Stimulated activated CD8-positive, alpha-beta memory T cell treated with anti-CD3 and anti-CD28 coated beads, Interleukin-12 subunit alpha, Interleukin-12 subunit beta, amount 100 ng/mL, for 4 hours (primary cell): Measurements from ENCODE around the gene HCN1.

Experiments used
- DNase-seq: peaks from one replicate; pipeline ENCODE4 v3.0.0-alpha.2; 2020; ENCODE audit warnings: low read depth

HCN1 gene

DNA sequence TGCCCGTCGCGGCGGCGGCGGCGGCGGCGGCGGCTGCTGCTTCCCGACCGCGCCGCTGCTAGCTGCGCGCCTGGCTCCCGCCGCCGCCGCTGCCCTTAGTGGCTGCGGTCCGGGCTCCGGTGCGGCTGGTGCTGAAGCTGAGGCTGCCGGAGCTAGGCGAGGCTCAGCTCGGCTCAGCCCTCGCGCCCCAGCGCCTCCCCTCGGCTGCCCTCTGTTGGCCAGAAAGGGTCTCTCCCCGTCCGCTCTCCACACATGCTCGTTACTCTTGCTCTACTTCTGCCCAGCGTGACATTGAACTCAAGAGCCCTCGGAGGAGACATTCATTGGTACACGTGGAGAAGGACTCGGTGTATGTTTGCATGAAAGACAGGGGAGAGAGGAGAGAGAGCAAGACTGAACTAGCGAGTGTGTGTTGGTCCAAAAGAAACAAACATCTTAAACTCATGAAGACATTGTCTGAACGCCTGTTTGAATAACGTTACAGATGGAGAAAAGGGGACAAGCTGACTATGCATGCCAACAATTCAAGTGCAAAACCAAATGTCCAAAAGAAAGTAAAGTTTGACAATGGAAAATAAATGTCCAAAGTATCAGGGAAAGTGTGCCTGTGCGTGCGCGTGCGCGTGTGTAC is at the start of gene HCN1:
HCN1 (minus strand) TSS at position 175 of the 631 bp plus-strand sequence.
- no peak for DNase-seq

DNA sequence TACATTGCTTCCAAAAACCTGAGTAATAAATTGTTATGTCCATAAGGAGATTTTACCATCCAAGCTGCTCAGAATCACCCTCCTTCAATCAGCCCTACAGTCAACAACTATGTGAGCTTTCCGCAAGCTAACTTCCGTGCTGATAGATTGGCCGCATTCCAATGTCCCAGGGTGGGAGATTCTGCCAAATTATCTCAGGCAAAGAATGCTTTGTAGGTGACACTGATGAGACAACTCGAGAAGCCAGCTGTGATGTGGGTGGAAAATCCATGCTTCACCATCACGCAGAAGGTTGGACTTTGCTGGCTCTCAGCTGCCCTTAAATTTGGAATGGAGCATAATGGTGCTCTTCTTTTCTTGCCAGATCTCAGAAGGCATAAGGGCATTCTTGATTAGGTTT is 44.9 kb upstream of the HCN1 start:
- DNase-seq, result no peak

DNA sequence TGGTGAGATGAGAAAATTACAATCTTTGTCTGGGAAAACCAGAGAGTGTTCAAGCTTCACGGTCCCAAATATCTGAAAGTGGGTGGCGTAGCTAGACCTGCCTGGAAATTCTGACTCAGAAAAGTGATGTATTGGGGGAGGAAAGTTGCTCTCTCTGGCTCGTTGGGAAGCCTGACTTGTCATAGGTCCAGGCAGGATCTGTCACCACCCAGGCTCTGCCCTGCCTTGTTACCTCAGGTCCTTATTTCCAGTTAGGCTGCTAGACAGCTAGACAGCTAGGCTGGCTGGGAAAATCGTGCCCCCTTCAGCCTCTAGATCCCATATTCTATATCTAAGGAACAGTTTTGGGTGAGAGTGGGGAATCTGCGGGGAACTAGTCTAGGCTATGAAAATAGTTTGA is 41.0 kb upstream of the HCN1 start:
- no peak for DNase-seq

DNA sequence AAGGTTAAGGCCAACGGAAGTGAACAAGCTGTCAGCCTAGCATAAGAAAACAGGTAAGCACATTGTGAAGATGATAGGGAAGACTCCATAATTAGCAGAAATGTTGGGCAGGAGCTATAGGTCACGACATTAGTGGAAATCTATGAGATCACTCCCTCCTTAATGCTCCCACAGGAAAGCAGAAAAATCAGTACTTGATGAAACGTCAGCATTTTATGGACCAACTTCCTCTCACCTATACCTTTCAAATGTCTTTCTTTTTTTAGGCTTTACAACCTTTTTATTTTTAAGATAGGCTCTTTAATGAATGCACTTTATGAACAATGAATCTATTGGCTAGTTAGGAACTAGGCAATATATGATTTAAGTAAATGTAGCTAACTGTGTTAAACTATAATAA is 29.4 kb upstream of the HCN1 start:
- DNase-seq, result no peak

DNA sequence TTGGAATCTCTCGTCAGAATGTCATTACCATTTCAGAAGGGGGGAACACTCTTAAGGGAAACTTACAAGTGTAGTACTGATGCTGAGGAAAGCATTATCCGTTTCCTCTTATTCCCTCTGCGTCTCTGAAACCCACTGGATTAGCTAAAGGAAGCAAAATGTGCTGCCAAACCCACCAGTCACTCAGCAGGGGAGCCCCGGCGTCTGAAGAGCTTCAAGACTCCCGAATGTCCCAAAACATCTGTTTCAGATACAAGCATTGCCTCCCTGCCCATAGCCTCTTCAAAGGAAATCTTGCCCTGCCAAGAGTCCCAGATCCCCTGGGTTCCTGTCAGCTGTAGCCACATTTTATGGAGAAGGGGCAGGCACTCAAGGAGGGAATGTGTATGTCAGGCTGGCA is 1.0 kb upstream of the HCN1 start:
- DNase-seq, result no peak

DNA sequence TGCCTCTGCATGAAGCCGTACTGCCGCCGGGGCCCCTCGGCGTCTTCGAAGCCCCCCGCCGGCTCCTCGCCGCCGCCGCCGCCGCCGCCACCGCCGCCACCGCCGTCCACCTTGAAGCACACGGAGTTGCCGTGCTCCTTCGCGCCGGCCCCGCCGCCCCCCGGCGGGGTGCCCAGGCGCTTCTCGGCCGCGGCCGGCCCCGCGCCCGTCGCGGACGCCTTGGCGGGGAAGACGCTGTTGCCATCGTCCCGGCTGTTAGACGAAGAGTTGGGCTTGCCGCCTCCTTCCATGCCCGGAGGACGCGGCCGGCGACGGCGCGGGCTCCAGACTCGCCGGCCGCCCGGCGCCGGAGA is 400 bp downstream of the HCN1 start:
- DNase-seq, result no peak

DNA sequence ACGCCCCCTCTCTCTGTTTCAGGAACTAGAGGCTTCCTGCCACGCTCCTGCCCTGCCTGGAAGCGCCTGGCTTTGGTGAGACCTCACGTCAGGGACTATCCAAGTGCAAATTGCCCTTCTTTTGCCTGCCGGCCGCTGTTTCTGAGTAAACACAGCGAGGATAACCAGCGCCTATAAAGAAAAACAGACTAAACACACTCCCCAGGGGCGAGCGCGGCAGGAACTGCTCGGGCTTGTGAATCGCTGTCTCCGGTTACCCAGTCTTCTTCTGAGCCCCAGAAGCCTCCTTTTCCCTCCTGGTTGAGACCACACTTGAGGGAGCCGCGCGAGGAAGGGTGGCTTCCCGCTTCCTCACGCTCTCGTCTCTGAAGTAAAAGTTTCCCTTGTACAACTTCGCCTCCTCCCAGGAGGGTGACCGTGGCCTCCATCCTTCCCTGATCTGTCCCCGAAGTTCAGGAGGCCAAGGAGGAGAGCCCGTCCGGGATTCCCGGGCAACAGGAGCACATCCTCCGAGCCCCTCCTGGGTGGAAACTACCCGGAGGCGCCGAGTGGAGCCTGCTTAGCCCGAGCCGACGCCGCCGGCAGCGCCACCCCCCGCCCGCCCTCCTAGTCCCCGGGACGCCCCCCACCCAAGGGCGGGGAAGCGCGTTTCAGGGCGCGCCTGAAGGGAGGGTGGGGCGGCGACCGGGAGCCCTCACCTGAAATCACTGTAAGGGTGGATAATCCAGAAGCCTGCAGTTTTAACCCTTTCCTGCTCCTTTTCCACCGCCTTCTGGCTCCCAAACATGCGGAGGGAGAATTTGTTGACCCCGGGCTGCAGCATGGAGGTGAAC is 993 bp downstream of the HCN1 start:
- no peak for DNase-seq

DNA sequence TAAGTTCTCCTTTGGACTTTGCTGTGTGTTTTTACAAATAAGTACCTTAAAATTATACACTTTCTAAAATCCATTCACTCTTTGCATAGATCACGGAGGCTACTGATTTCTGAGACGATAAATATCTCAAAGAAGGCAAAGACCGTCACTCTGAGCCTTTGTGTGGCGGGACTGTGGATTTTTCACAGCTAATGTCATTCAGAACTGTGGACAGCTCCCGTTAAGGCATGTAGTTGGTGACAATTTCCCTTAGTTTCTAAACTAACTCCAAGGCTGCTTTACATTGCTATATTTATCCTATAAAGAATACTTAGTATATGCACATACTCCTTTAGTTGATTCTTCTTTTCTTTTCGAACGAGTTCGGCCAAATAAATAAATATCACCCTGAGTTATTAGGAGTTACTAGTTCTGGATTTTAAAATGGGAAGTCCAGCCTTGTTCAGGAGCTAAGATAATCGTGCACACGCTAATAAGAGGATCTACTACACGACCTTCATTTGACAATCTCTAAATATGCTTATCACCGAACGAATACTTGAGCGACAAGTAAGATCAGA is 1.8 kb downstream of the HCN1 start:
- no peak for DNase-seq

DNA sequence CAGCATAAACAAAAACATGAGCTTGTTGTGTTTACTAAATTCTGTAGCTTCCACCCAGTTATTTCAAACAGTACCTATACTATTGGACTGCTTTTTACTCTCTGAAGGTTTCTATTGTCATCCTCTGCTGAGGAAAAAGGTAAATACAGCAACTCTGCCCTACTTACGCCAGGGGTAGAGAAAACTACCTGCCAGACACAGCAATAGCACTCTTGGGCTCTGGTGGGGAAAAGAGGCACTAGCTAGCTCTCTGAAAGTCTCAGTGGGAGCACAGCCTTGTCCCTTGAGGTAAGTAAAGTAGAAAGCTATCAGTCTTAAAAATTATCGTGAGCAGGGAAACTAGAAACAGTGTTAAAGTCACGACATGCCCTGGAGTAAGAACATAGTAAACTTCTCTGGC is 3.7 kb downstream of the HCN1 start:
- no peak for DNase-seq

DNA sequence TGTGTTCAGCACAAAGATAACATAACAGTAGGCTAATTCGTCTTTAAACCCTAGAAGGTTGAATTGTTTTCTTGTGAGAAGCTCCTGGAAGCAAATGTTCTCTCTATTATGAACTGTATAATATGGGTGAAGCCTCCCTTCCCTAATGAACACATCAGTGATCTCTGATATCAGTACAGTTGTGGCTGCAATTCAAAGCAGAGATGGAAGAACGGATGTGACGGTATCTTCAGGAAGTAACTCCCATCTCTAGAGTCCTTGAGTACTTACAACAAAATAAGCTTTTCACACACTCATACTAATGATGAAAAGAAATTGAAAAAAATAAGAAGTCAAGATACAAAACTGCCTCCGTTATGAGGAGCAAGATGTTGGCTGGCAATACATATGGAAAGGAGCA is 4.5 kb downstream of the HCN1 start:
- no peak for DNase-seq

DNA sequence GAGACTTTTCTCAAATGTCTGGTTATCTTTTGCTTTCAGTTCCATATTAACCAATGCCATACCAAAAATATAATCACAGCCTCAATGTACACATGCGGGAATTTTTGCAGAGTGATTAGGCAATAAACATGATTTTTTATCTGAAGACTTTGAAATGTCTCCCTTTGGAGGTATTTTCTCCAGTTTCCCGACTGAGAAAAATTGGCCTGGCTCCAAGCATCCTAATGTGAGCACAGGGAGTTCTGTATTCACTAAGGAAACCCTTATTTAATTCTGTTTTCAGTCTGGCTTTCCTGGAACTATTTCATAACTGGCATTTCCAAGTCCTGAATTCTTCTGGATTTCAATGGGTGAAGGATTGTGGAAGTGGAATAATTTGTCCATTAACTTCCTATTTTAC is 8.5 kb downstream of the HCN1 start:
- no peak for DNase-seq

DNA sequence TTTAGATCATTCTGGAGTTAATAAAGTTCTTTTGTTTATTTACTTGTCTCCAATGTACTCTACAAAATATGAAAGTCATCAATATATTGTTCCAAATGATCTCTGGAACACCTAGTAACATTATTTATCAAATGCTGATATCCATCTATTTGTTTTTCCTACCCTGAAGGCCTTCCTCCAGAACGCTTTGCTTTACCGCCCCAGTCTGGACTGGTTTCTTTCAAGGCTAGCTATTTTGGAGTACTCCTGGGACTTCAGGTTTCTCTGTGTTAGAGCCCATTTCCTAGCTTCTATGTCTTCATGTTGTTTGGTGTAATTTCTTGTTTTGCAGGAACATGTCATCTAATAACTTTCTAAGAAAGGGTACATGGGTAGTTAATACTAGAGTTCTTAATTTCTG is 9.6 kb downstream of the HCN1 start:
- no peak for DNase-seq

DNA sequence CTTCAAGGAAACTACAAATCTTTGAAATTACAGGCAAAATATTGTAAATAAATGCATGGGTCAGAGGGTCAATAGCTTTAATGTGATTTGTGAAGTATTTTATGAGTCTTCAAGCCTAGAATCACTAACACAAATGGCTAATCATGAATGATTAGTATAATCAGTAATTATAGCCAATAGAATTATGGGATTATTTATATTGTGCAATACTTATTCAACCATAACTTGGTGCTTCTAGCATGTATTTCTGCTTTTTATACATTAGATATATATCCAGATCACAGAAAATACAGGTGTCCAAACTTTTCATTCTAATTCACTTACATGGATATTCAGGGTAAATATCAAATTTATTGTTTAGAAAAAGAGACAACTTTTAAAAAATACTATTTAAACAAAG is 12.1 kb downstream of the HCN1 start:
- DNase-seq, result no peak

DNA sequence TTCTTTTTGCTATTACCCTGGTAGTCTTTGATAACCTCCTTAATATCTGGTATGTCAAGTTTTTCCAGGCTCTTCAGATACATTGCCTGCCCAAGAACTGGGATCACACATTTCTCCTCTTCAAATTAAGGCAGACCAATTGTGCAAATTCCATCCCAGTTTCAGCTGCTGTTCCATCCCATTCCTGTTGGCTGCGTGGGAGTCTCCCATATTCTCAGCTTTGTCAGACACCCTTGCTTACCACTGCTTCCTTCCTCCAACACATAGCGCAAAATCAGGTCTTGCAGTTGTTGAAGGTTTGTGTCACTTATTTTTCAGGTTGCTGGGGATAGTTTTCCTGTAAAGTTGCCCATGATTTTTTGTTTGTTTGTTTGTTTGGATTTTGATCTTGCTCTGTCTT is 15.2 kb downstream of the HCN1 start:
- no peak for DNase-seq

DNA sequence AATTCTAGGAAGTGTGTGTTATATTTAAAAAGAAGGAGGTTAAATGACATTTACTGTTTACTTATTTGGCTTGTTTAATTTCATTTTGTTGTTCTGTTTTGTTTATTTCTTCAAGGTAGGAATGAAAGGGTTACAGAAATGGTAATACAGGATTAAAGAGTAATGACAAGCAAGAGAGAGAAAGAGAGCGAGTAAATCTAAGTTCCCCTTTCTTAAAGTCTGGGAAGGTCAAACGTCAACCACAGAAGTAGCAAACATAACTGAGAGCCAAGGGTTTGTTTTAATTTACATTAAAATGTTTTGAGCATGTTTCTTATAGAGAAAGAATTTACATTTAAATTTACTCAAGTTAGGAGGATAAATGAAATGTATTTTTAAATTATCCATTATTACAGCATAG is 18.7 kb downstream of the HCN1 start:
- DNase-seq, result no peak

DNA sequence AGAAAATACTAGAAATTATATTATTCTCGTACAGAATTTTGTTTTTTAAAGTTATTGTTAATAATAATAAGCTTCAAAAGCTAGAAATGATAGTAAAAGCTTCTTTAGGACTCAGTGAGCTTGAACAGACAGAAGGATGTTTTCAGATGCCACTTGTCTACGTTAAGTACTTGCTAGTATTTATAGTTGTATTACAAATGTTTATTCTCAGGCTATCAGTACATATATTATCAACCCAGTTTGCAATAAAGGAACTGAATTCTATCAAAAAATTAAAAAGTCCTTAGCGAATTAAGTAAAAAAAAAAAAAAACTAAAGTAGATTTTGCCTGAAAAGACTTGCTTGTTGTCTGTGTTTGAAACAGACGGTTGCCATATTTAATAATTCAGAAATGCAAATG is 23.9 kb downstream of the HCN1 start:
- DNase-seq, result no peak

DNA sequence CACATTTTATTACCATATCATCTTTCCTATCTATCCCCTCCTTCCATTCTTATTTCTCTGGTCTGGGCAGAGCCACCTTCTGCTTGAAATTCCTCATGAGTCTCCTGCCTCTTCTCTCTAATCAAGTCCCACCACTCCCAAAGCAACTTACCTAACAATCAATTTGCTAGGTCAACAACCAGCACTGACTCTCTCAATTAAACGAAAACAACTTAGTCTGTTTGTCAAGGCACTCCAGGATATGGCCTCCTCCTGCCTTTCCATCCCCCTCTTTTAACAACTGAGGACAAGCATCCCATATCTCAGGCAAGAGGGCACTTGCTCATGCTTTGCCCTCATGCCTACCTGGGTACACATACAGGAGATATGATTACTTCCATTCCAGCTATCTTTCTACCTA is 47.4 kb downstream of the HCN1 start:
- DNase-seq, result no peak

DNA sequence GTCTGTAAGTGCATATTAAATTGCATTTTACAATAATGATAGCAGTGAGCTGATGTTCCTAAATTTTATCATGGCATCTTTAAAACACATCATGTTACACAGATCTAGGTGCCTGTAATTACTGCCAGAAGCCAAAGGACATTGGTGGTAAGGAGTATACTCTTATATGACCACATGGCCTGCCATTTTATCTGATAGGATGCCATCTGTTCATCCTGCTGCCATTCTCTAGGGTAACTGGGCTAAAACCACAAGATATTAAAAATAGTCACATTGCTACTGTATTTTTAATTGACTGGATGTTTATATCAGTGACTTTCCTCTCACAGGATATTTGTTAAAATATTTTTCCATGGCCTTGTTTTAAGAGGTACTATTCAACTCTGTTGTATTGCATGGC is 53.1 kb downstream of the HCN1 start:
- DNase-seq, result no peak

DNA sequence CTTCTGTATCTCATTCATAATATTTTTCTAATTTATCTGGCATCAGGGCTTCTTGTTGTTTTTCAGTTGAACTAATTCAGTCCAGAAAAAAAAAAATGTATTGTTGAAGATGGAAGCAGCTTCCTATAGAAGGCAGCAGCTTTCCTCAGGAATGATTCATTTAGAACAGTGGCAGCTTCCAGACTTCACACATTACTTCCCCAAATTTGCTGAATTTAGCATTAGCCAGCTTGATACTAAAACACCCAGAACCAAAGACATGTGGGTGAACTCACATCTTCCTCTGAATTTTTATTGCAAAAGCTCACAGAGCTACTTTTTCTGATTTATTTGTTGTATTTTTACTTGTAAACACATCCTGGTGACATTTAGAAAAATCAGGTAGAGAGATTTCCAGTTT is 53.8 kb downstream of the HCN1 start:
- DNase-seq, result no peak

DNA sequence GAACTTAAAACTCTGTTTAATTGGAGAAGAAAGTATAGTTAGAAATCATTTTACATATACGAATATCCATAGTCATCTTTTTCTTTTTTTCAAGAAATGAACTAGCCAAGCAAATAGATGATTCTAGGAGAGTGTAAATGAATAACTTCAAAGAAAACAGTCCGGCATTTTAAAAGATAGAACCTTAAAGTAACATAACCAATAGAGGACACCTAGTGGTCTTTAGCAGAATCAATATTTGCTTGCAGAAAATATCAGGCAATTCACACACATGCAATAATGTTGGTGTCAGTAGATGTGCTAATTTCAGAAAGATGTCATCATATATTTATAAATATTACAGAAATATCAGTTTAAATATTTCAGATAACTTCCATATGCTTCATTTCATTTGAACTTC is 57.1 kb downstream of the HCN1 start:
- DNase-seq, result no peak

DNA sequence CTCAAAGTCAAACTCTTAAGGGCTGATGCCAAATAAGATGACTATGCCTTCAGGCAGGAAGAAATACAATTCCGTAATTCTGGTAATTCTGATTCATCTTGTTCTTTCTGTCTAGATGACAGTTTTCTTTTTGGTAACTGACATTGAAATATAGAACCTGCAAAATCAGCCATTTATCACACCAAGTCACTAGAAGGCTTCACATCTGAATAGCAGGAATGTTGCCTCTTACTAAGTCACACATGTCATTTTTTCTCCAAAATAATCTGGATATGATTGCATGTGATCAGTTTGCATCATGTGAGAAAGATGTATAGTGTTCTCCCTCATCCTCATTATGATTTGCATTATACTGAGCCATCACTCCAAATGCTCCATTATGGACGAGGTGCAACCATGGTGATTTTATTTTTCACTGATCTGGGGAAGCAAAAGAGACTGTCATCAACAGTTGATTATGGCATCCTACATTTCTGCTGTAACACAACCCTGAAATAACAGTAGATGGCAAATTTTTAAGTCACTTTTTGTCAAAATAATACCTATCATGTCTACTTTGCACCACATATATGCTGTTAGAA is 69.0 kb downstream of the HCN1 start:
- DNase-seq, result no peak

DNA sequence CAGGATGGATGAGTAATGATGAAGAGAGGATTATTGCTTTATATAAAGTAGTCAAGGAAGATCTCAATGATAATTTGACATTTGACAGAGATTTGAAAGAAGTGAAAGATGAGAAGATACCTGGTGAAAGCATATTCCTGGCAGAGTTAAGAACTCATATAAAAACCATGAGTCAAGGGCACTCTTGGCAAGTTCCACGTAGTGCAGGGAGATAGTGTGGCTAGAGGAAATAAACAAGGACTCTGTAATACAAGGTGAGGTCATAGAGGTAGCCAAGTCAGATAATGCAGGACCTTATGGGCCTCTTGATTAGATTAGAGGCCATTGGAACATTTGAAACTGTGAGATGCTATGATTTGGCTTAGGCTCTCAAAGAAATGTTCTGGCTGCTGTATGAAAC is 72.3 kb downstream of the HCN1 start:
- no peak for DNase-seq

DNA sequence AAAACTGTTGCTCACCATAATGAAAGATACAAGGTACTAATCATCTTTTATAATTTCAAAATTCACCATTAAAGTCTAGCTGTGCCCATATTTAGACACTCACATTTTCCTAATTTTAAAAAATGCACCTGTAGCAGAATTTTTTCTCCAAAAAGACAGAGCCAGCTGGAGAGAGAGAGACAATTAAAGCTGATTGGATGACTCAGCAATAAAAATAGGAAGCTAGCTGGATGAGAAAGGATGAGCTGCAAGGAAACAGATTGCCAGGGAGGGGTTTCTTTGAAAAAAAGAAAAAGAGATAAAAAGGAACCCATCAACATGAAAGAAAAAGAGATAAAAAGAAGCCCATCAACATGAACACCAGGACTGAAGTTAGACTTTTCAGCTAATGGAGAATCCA is 73.8 kb downstream of the HCN1 start:
- DNase-seq, result no peak
